Neural cell (in vitro differentiated cells): ENCODE results near the gene GET4.

Source experiments
- CTCF ChIP-seq: fragments of 450-650 bp; IDR thresholded peaks from 2 replicates; pipeline ENCODE4 v1.5.1; 2014; ENCODE audit warnings: antibody characterized with exemption, mild to moderate bottlenecking, moderate library complexity; ENCODE audit not compliant: poor library complexity, severe bottlenecking
- EP300 ChIP-seq: fragments of 450-650 bp; conservative IDR thresholded peaks from 2 replicates; pipeline ENCODE4 v1.6.1; 2014; ENCODE audit warnings: antibody characterized with exemption, mild to moderate bottlenecking, moderate library complexity; ENCODE audit not compliant: poor library complexity, severe bottlenecking
- EZH2 ChIP-seq: fragments of 200-600, 300-800 bp; shearing (Covaris generic), sonication (generic); IDR thresholded peaks from 2 replicates; pipeline ENCODE4 v1.6.1; 2014; ENCODE audit warnings: antibody characterized with exemption, low read length, borderline replicate concordance, mild to moderate bottlenecking; ENCODE audit not compliant: insufficient read depth, poor library complexity, severe bottlenecking
- MXI1 ChIP-seq: fragments of 450-650 bp; conservative IDR thresholded peaks from 2 replicates; pipeline ENCODE4 v1.6.1; 2014; ENCODE audit warnings: antibody characterized with exemption, mild to moderate bottlenecking; ENCODE audit not compliant: poor library complexity, severe bottlenecking
- POLR2AphosphoS5 ChIP-seq: IDR thresholded peaks from 2 replicates; pipeline ENCODE4 v1.6.1; 2012
- RAD21 ChIP-seq: fragments of 450-650 bp; conservative IDR thresholded peaks from 2 replicates; pipeline ENCODE4 v1.6.1; 2014; ENCODE audit warnings: antibody characterized with exemption, mild to moderate bottlenecking, moderate library complexity
- REST ChIP-seq: IDR thresholded peaks from 2 replicates; pipeline ENCODE4 v1.6.1; 2012; ENCODE audit warnings: borderline replicate concordance
- SMC3 ChIP-seq: fragments of 450-650 bp; conservative IDR thresholded peaks from 2 replicates; pipeline ENCODE4 v1.6.1; 2014; ENCODE audit warnings: antibody characterized with exemption, mild to moderate bottlenecking, moderate library complexity; ENCODE audit not compliant: poor library complexity
- TAF1 ChIP-seq: IDR thresholded peaks from 2 replicates; pipeline ENCODE4 v1.6.1; 2012; ENCODE audit warnings: low read depth

- no peak for TF ChIP-seq RAD21
- no peak for TF ChIP-seq CTCF
- TF ChIP-seq REST = no peak
- no peak for TF ChIP-seq POLR2AphosphoS5
- no peak for TF ChIP-seq SMC3
- no peak for TF ChIP-seq MXI1
- no peak for TF ChIP-seq TAF1
- no peak for TF ChIP-seq EZH2
- no peak for TF ChIP-seq EP300
Observed at GRCh38 chr7:835485-836401, 40.6 kb upstream of the GET4 start.
